ENCODE measurements around the gene HGS.

HGS gene

GRCh38 chr17:81687770-81688541 is 4.1 kb downstream of the HGS start:
- DNase-seq = no peak

- no peak for DNase-seq
These were observed 4.8 kb downstream of the HGS start for GRCh38 chr17:81688616-81689015.

GRCh38 chr17:81690066-81690465 is 6.3 kb downstream of the HGS start:
- DNase-seq = no peak

- DNase-seq = no peak
These were observed 6.7 kb downstream of the HGS start for GRCh38 chr17:81690549-81690948.

- DNase-seq = no peak
These were observed 7.4 kb downstream of the HGS start for GRCh38 chr17:81691196-81691595.

GRCh38 chr17:81691608-81692007 is 7.8 kb downstream of the HGS start:
- DNase-seq = no peak

- no peak for DNase-seq
These were observed 9.8 kb downstream of the HGS start for GRCh38 chr17:81693509-81694210.

- no peak for DNase-seq
These were observed 11.0 kb downstream of the HGS start for GRCh38 chr17:81694810-81695209.

- DNase-seq = no peak
These were observed 11.4 kb downstream of the HGS start for GRCh38 chr17:81695211-81695610.

GRCh38 chr17:81695801-81696200 is 12.0 kb downstream of the HGS start:
- no peak for DNase-seq

- DNase-seq = no peak
These were observed 12.6 kb downstream of the HGS start for GRCh38 chr17:81696218-81696941.

GRCh38 chr17:81697261-81698044 is 13.6 kb downstream of the HGS start:
- DNase-seq = no peak

GRCh38 chr17:81700353-81701287 is 16.8 kb downstream of the HGS start:
- DNase-seq = no peak

- no peak for DNase-seq
These were observed 17.7 kb downstream of the HGS start for GRCh38 chr17:81701288-81702071.

- DNase-seq = peak; percentile 91
These were observed 19.3 kb downstream of the HGS start, which contains the start of gene MRPL12 for GRCh38 chr17:81702934-81703746. Gene MRPL12 (plus strand): TSS chr17:81703367. CDS start chr17:81703502, 135 bp downstream.

GRCh38 chr17:81703747-81704654 is 20.2 kb downstream of the HGS start:
- DNase-seq = no peak

- DNase-seq = no peak
These were observed 21.9 kb downstream of the HGS start for GRCh38 chr17:81705518-81706231.

- no peak for DNase-seq
These were observed 22.4 kb downstream of the HGS start for GRCh38 chr17:81706232-81706611.
